ENCODE measurements around the gene ACOXL. TPM values are rescaled to one million over a fixed set of nuclear protein-coding genes. Genes with fewer than 3 reads are reported as not detected.

The ACOXL gene
- total RNA-seq, 4 donors from 2014 or later: not detected

GRCh38 chr2:111035830-111036441, 303.6 kb downstream of the ACOXL start:
- Histone ChIP-seq H3K27ac (no peak overlapping the region), H3K4me3 (no peak overlapping the region), H3K4me1 (no peaks in the 10 kb centered on the region), H3K36me3 (no peaks in the 10 kb centered on the region), H3K9me3 (no peaks in the 10 kb centered on the region), H3K27me3 (peaks cover 0 to 25% (median 0%) of the 10 kb centered on the region in 4 donors)
- WGBS, 2 donors: 75 to 76% methylated on average over 4 to 5 of the region's 5 CpGs
- TF ChIP-seq POLR2A (IDR thresholded peaks at IDR 0.05) (no peak), CTCF (IDR thresholded peaks at IDR 0.05) (no peak)
- intact Hi-C loops (cut with DNase I): no loop called here
- no peak for DNase-seq

- H3K9me3 ChIP-seq: no peaks in the 10 kb centered on the region
- H3K27ac ChIP-seq: no peak overlapping the region
- no peak for DNase-seq
- 88 to 96% methylated on average over 3 of the region's 3 CpGs for WGBS, 2 donors
- H3K4me3 ChIP-seq: no peak overlapping the region
- no peak for TF ChIP-seq POLR2A (IDR thresholded peaks at IDR 0.05)
- no peak for TF ChIP-seq CTCF (IDR thresholded peaks at IDR 0.05)
- intact Hi-C loops (cut with DNase I): no loop called here
- peaks cover 0 to 36% (median 0%) of the 10 kb centered on the region in 4 donors for H3K27me3 ChIP-seq
- H3K36me3 ChIP-seq: no peaks in the 10 kb centered on the region
- no peaks in the 10 kb centered on the region for H3K4me1 ChIP-seq
These were observed 304.8 kb downstream of the ACOXL start for GRCh38 chr2:111037128-111037527.

- intact Hi-C loops (cut with DNase I): no loop called here
- Histone ChIP-seq H3K36me3 (no peaks in the 10 kb centered on the region), H3K27ac (no peak overlapping the region), H3K9me3 (no peaks in the 10 kb centered on the region), H3K27me3 (peaks cover 0 to 36% (median 0%) of the 10 kb centered on the region in 4 donors), H3K4me1 (peaks cover 0 to 3% (median 0%) of the 10 kb centered on the region in 3 donors), H3K4me3 (no peak overlapping the region)
- TF ChIP-seq POLR2A (IDR thresholded peaks at IDR 0.05): no peak
- no peak for TF ChIP-seq CTCF (IDR thresholded peaks at IDR 0.05)
- WGBS, 2 donors: 69 to 70% methylated on average over 5 of the region's 5 CpGs
- no peak for DNase-seq
These were observed 307.4 kb downstream of the ACOXL start for GRCh38 chr2:111039628-111040383.

GRCh38 chr2:111041398-111042202, 309.2 kb downstream of the ACOXL start:
- DNase-seq: no peak
- WGBS, 2 donors: 17 to 60% methylated on average over 1 to 3 of the region's 12 CpGs
- Histone ChIP-seq H3K9me3 (no peaks in the 10 kb centered on the region), H3K4me3 (no peak overlapping the region), H3K27me3 (peaks cover 0 to 28% (median 0%) of the 10 kb centered on the region in 4 donors), H3K27ac (no peak overlapping the region), H3K36me3 (no peaks in the 10 kb centered on the region), H3K4me1 (peaks cover 0 to 8% (median 0%) of the 10 kb centered on the region in 3 donors)
- intact Hi-C loops (cut with DNase I): no loop called here
- TF ChIP-seq CTCF (IDR thresholded peaks at IDR 0.05) (no peak), POLR2A (IDR thresholded peaks at IDR 0.05) (no peak)

All from esophagus squamous epithelium (tissue), 5 donors.